ENCODE data around the gene GALNT10. TPM values are rescaled to one million over a fixed set of nuclear protein-coding genes. Genes with fewer than 3 reads are reported as not detected.

GALNT10 gene
- total RNA-seq, 1 donor from 2014 or later: 93.8 TPM

DNA sequence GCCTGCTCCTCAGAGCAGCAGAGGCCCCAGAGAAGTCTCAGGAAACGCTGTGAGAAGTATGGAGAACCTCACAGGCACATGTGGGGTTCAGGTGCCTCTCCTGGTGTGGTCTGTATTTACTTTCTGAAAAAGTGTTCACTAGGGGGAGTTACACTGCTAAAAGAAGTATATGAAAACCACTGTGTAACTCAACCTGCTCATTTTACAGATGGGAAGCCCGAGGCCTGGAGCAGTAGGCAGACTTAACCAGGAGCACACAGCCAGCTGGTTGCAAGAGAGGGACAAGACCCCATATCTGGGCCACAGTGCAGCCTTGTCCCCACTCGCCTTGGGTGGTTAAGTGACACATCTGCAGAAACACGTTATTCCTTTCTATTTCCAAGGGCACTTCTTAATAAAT is 142.5 kb downstream of the GALNT10 start:
- H3K4me1 ChIP-seq: no peaks in the 10 kb centered on the region
- H3K9me3 ChIP-seq: no peaks in the 10 kb centered on the region
- H3K27ac ChIP-seq: no peak overlapping the region
- no peaks in the 10 kb centered on the region for H3K27me3 ChIP-seq
- peaks cover 58% of the 10 kb centered on the region for H3K36me3 ChIP-seq
- no peak overlapping the region for H3K4me3 ChIP-seq
- intact Hi-C loops (cut with DNase I): no loop called here
- no peak for ATAC-seq
- DNase-seq: no peak
- TF ChIP-seq, protein P1, sequence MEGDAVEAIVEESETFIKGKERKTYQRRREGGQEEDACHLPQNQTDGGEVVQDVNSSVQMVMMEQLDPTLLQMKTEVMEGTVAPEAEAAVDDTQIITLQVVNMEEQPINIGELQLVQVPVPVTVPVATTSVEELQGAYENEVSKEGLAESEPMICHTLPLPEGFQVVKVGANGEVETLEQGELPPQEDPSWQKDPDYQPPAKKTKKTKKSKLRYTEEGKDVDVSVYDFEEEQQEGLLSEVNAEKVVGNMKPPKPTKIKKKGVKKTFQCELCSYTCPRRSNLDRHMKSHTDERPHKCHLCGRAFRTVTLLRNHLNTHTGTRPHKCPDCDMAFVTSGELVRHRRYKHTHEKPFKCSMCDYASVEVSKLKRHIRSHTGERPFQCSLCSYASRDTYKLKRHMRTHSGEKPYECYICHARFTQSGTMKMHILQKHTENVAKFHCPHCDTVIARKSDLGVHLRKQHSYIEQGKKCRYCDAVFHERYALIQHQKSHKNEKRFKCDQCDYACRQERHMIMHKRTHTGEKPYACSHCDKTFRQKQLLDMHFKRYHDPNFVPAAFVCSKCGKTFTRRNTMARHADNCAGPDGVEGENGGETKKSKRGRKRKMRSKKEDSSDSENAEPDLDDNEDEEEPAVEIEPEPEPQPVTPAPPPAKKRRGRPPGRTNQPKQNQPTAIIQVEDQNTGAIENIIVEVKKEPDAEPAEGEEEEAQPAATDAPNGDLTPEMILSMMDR (IDR thresholded peaks at IDR 0.05): no peak

DNA sequence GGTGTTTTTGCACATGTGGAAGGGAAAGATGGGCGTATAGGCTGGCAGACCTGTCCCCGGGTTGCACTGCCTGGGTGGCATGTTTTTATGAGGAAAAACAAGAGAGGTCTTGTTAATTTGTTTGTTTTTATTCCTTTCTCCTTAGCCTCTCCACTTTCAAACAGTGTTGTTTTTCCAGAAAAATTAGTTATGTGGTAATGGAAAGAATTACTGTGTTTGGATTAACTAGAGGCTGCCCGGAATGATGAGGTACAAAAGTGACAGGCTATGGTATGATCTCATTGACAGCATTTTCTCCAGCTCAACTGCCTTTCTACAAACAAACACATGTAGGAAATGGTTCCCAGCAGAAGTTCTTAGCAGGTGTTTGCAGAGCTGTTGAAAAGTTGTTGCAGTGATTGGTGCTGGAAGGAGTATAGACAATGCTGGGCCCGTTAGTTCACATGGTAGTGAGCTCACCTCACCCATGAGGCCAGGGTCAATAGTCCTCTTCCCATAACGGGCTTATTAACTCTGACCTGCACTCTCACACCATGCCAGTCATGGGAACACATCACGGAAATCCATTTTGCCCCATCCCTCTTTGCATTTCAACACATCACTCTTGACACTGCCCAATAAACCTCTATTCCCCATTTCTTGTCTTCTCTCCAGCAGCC is 144.0 kb downstream of the GALNT10 start:
- Histone ChIP-seq H3K36me3 (peaks cover 53% of the 10 kb centered on the region), H3K27me3 (no peaks in the 10 kb centered on the region), H3K9me3 (no peaks in the 10 kb centered on the region), H3K4me3 (no peak overlapping the region), H3K27ac (no peak overlapping the region), H3K4me1 (no peaks in the 10 kb centered on the region)
- ATAC-seq: peak; percentile 61
- DNase-seq: no peak
- TF ChIP-seq, protein P1 (IDR thresholded peaks at IDR 0.05): no peak
- intact Hi-C loops (cut with DNase I): no loop called here

DNA sequence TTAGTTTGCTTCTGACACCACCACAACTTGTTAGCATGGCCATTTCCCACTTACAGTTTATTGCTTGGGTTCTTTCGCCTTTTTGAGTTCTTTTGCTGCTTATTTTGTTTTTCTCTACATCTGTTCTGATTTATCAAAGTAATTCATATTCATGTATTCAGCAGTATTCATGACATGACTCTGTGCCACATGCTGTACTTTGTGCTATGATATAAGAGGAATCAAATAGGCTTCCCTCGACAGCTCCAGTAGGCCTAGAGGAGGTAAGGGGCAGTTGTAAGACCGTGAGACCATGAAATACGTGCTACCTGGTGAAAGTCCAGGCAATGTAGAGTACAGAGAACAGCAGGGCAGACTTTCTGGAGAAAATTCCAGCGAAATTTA is 144.5 kb downstream of the GALNT10 start:
- H3K27me3 ChIP-seq: no peaks in the 10 kb centered on the region
- ATAC-seq (no peak), DNase-seq (no peak)
- no peak overlapping the region for H3K27ac ChIP-seq
- peaks cover 48% of the 10 kb centered on the region for H3K36me3 ChIP-seq
- H3K9me3 ChIP-seq: no peaks in the 10 kb centered on the region
- no peak overlapping the region for H3K4me3 ChIP-seq
- TF ChIP-seq, protein P1 (IDR thresholded peaks at IDR 0.05): no peak
- no peaks in the 10 kb centered on the region for H3K4me1 ChIP-seq
- intact Hi-C loops (cut with DNase I): no loop called here

DNA sequence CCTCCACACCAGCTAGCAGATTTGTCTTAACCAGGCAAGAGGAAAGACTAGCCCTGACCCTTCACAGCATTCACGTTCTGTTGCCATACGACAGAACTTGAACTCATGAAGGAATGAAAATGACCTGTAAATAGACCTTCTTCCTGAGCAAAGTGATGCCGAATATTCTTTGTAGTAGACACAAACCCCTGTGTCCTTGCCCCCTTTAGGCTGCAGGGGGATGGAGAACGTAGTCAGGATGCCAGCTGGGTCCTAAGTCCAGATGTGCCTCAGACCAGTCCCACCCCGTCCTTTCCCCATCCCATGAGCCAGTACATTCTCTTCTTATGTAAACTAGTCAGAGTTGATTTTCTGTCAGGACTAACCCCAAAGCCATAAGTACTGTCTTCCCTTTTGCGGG is 151.1 kb downstream of the GALNT10 start:
- H3K4me3 ChIP-seq: no peak overlapping the region
- no peak overlapping the region for H3K27ac ChIP-seq
- no peaks in the 10 kb centered on the region for H3K27me3 ChIP-seq
- H3K9me3 ChIP-seq: no peaks in the 10 kb centered on the region
- TF ChIP-seq, protein P1 (IDR thresholded peaks at IDR 0.05): no peak
- no peak for ATAC-seq
- intact Hi-C loops (cut with DNase I): no loop called here
- DNase-seq: no peak
- no peaks in the 10 kb centered on the region for H3K4me1 ChIP-seq
- no peaks in the 10 kb centered on the region for H3K36me3 ChIP-seq

DNA sequence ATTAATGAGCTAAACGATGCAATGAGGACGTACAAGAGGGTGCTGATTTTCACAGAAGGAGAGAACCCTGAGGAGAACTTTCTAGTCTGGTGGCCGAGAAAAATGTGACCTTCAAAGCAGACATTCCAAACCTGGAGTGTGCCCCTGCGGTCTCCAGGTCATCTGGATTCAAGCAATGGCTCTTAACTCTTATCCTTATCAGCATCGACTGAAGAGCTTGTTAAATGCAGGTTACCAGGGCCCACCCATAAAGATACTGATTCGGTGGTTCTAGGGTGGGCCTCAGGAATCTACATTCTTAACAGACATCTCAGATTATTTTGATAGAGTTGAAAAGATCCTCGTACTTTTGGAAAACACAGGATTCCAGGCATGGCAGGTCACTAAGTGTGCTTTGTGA is 151.7 kb downstream of the GALNT10 start:
- intact Hi-C loops (cut with DNase I): no loop called here
- H3K4me3 ChIP-seq: no peak overlapping the region
- ATAC-seq: peak; percentile 32

More for the DNA sequence above, 151.7 kb downstream of the GALNT10 start:
- TF ChIP-seq, protein P1 (IDR thresholded peaks at IDR 0.05): no peak
- Histone ChIP-seq H3K27ac (no peak overlapping the region), H3K27me3 (no peaks in the 10 kb centered on the region), H3K4me1 (no peaks in the 10 kb centered on the region), H3K36me3 (no peaks in the 10 kb centered on the region), H3K9me3 (no peaks in the 10 kb centered on the region)
- DNase-seq: no peak

All from upper lobe of right lung (tissue), 1 donor.